NCI-H1694 (cell line): Measurements from ENCODE around the gene ANXA2R.
"Not testable (repeated sequence)": the region's sequence is repeated elsewhere in the genome, so short reads cannot be mapped to it uniquely, and the experiment has no call there.

ENCODE experiments used
- DNase-seq: peaks from one replicate; lab custom pipeline; 2025; lab: John Stamatoyannopoulos, UW

Gene ANXA2R

DNA sequence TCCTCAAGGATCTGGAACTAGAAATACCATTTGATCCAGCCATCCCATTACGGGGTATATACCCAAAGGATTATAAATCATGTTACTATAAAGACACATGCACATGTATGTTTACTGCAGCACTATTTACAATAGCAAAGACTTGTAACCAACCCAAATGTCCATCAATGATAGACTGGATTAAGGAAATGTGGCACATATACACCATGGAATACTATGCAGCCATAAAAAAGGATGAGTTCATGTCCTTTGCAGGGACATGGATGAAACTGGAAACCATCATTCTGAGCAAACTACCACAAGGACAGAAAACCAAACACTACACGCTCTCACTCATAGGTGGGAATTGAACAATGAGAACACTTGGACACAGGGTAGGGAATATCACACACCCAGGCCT is 19.9 kb upstream of the ANXA2R start:
- DNase-seq: not testable (repeated sequence)

DNA sequence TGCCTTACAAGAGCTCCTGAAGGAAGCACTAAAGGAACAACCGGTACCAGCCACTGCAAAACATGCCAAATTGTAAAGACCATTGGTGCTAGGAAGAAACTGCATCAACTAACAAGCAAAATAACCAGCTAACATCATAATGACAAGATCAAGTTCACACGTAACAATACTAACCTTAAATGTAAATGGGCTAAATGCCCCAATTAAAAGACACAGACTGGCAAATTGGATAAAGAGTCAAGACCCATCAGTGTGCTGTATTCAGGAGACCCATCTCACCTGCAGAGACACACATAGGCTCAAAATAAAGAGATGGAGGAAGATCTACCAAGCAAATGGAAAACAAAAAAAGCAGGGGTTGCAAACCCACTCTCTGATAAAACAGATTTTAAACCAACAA is 15.0 kb upstream of the ANXA2R start:
- not testable (repeated sequence) for DNase-seq

DNA sequence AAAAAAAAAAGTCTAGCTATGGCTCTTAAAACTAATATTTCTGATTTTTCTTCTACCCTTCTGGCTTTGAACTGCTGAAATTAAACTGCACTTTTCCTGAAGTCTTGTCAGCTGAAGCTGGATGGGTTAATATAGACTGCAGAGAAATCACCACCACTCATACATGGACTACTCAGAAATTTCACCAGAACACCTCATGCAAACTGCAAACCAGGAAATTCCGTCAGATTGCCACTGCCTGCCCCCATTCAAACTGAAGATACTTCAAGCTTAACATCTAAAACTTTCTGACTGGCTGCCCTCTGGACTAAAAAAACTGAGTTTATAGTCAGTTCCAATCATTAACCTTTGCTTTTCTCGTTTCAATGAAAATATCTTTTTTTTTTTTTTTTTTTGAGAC is 11.6 kb upstream of the ANXA2R start:
- DNase-seq: no peak

DNA sequence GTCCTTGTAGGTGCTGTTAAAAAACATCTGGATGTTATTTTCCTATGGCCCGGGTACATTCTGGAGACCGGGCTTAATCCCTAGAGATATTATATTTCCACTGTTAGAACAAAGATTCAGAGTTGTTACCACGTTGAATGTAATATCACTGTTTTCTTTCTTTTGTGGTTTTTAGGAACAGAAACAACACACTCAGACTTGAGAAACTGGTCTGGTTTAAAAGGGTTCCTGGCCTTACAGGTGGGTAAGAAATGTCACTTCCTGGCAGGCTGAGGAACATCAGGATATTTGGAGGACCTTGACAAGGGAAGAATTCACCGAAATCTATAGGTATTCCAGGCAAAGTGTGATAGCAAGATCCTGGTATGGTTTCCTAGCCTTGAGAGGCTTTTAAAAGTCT is 10.3 kb upstream of the ANXA2R start:
- DNase-seq: no peak

DNA sequence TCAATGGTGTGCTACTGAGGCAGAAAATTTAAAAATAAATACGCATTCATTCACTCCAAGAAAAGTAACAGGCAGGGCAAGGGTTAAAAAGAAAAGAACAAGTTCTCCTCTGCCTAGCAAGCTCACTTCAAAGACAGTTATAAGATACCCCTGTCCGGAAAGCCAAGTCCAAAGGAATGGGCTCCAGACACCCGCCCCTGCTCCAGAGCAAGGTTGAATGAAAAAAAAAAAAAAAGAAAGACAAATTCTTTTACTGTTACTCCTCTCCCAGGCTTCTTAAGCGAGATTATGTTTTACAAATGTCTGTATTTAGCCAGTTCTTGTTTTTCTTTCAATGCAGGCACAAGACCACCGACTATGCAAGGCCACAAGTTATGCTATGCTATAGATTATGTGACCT is 9.1 kb upstream of the ANXA2R start:
- no peak for DNase-seq

DNA sequence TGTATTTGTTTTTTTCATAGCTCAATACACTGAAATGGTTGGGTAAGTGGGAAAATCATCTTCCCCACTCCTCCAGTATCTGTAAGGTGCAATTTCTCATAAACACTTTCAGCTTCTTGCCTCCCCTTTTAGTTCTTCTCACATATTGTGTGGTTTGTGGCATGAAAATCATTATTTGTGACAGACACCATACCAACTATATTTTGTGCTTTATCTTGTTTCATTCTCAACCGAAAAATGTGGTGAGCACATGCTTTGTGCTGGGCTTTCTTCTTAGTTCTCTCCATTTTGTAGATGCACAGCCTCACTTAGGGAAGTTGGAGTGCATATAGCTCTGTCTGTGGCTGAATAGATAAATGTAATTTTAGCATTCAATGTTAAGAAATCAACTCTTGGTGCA is 6.4 kb upstream of the ANXA2R start:
- no peak for DNase-seq

DNA sequence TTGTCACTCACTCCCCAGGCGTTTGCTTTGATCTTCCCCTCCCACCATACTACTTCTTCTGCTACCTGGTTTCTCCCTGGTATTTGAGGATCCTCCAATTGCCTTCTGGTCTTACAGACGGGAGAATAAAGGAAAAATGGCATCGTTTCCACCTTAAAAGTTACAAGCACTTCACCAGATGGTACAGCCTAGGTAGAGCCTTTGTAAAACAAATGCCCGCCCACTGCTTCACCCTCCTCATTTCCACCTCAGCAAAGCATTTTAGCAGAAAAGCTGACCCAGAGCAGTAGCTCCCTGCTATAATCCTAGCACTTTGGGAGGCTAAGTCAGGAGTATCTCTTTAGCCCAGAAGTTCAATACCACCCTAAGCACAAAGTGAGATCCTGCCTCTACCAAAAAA is 5.1 kb upstream of the ANXA2R start:
- no peak for DNase-seq

DNA sequence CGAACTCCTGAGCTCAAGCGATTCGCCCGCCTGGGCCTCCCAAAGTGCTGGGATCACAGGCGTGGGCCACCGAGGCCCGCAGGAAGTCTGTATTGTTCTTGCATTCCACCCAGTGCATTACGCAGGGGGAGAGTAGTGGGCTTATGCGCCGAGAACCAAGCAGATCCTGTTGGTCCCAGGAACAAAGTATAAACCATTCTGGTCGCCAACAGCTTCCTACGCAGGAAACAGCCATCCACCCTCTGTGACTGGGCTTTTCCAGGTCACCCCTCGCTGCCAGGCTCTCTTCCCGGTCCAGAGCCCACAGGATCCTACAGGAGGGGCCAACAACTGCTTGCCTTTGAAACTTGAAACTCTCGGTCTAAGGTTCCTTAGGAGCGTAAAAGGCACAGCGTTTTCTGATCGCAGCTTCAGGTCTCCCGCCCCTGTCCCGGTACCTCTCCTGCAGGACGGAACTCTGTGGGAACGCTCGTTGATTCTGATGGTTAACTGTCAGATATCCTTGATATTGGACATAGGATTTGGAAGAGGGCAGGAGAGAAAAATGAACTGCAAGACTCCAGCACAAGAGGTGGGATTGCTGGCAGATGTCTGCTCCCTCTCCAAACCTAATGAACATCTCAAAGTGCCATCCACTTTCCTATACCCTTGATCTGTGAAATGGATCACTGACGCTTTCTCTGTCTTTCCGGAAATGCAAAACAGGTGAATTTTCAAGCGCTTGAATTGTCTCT is 4.2 kb upstream of the ANXA2R start:
- no peak for DNase-seq

DNA sequence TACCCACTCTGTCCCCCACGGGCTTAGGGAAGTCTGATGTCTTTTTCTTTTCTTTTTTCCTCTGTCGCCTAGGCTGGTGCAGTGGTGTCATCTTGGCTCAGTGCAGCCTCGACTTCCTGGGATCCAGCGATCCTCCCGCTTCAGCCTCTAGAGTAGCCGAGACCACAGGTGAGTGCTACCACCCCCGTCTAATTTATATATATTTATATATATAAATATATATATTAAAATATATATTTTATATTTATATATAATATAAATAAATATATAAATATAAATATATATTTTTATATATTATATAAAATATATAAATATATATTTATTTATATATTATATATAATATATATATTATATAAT is 3.3 kb upstream of the ANXA2R start:
- no peak for DNase-seq

DNA sequence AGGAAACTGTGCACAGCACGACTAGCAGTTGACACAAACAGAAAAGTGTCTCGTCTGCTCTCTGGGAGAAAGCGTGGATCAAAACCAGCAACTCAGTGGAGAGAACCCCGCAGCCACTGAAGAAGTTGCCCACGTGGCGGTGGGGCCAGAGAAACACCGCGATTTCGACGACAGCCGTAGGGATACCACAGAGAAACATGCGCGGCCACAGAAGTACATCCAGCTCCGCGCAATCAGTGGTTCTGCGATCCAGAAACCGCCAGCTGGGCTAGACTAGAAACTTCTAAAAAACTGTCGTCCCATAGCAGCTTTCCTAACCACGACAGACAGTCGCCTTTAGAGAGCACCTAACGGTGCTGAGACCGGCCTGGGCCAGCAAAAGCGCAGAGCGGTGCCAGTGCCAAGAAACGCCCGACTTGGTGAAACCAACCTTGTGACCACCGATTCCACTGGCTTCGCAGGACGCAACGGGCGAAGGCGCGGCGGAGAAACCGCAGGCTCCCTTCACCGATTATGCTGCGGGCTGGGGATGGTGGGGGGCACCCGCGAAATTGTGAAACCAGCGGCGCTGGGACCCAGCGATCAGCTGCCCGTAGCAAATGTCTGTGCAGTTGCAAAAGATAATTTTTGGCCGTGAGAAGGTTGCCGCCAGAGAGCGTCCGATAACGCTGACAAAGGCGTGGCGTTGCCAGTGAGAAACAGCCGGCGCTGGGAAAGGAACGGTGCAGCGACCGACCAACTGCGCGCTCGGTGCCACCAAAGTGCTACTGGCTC is 2.7 kb upstream of the ANXA2R start:
- DNase-seq: peak; percentile 86

DNA sequence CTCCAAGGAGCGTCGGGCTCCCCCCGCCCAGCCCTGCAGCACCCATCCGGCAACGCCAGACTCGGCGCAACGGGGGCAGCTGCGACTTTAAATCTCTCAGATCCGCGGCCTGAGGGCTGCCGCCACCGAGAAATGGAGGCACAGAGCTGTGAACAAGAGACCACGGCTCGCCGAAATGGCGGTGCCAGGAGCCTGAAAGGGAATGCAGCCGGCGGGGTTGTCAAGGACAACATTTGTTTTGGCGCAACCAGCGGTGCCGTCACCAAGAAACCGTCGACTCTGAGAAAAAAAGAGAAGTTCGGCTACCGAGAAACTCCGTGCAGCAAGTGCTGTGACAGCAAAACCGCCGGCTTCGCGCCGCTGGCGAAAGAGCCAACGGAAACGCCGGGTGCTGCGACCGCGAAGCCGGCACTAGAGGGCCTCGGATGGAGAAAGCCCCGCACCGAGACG is 2.1 kb upstream of the ANXA2R start:
- peak; percentile 86 for DNase-seq

DNA sequence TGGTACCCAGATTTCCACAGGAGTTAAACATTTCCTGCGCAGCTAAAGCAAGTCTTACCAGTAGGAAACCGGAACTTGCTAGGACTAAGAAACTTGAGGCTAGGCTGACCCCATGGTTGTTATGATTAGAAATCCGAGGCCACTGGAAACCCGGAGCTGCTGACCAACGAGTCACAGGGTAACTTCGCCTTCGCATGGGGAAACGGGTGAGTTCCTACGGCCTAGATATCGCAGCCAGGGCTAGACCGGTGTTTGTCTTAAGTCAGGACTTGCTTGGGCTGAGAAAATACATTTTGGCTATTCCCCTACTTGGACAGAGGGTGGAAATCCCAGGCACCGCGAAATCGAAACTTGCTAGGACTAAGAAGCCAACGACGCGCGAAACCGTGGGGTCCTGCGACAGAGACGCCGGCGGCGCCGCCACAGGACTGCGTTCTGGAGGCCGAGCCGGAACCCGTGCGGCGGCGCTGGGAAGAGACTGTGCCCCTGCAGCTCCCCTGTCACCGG is 1.6 kb upstream of the ANXA2R start:
- DNase-seq: peak; percentile 52

DNA sequence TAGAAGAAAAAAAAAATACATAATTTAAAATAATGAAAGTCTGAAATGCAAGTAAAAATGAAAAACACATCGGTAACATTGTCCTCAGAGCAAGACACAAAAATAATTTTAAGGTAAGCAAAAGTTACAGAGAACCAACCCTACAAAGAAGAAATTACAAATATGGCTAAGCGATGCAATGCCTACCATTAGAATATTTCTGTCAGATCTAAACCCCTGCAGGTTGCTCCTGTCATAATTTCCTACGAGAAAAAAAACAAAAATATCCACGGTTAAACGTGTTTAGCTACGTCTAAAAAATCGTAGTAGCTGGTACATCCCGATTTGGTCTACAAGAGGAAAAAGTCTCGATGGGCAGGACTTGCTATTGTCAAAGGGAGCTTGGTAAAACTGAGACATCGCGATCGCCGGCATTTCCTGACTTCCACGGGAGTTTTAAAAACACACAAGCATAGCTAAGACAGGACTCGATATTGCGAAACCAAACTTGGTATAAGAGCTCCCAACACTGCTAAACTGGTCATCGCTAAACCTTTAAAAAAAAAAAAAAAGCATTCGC is 1.1 kb upstream of the ANXA2R start:
- DNase-seq: peak; percentile 42

DNA sequence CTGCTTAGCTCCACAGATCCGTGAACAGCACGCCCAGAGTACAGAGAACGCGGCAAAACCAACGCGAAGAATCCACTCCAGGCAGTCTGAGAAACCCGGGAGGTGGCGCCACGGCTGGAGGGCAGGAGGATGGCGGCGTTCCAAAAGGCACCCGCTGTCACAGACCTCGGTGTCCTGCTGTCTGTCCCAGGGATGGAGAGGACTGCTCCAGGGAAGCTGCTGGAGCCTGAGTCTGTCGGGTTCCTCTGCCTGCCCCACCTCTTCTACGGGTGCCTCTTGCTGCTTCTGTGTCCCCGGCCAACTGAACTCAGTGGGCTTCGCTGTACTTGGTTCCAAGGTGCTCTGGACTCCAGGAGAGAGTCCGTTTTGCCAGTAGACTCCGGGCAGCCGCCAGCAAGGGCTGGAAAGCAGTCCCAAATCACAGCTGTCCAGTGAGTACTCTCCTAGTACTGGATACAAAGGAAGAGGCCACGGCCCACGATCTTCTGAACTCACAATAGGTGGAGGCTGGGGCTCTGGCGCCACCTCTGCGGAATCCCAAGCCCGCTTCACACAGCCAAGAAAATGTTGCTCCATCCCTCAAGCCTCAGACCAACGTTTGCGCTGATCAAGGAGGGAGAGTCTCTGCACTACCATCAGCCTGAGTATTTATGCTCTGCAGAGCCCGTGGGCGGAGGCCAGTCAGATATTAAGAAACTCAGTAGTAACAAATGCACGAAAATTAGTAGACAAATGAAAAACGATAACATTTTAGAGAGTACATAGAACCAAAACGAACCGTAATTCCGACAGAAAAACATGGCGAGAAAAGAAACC is 440 bp downstream of the ANXA2R start:
- DNase-seq: peak; percentile 69

DNA sequence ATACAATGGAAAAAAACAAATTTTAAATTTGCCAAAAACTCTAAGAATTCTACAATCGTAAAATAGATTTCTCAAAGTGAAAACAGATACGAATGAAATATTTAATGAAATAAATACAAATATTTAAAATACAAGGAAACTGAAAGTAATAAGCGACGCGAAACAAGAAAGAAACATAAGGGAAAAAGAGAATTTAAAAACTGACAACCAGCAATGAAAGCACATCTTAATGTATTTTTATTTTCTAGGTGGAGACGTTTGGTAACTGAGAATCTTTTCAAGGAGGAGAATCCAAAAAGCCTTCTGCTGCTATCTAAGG is 1.0 kb downstream of the ANXA2R start:
- DNase-seq: no peak

DNA sequence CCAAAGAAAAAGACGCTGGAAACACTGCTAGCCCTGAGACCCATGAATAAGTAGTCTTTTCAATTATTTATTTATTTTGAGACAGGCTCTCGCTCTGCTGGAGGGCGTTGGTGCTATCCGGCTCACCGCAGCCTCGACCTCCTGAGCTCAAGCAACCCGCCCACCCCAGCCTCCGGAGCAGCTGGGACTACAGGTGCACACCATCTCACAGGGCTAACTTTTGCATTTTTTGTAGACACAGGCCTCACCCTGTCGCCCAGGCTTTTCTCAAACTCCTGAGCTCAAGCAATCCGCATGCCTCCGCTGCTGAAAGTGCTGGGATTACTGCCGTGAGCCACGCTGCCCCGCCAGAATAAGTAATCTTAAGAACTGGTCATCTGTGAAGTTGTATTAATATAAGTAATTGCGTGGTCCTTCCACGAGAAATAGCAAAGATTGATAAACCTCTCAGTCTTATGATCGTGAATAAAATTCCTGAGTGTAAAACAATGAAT is 1.6 kb downstream of the ANXA2R start:
- DNase-seq: no peak

DNA sequence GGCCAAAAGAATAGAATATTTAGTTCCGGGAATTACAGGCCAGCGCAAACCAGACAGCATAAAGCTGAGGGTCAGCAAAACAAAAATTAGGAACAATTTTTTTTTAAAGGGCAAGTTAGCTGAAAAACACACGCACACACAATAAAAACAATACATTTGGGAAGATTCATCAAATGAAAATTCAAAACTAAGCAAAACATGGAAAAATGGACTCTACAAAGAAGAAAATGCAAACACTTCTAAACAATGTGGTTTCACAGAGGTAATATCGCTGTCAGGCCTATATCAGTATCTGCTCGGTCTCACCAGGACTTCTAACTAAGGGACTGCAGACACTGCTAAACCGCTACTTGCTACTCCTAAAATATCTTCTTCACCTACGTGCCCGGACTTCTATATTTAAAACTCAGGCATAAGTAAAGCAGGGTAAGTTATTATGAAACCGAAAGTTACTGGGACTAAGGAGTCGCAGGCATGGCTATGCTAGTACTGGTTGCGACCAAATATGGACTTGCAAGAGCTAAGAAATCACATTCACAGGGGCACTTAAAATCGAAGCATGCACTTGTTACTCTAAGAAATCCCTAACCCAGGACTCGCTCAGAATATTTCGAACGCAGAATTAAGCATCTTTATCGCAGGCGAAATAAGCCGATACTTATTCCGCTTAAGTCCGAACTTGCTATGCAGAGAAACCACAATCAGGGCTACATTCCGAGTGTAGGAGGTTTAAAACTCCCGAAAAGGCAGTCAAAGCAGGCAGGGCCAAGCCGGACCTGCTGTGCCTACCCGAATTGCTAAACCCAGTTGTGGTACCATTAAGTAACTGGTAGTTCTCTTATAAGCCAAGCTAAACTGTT is 2.3 kb downstream of the ANXA2R start:
- no peak for DNase-seq

DNA sequence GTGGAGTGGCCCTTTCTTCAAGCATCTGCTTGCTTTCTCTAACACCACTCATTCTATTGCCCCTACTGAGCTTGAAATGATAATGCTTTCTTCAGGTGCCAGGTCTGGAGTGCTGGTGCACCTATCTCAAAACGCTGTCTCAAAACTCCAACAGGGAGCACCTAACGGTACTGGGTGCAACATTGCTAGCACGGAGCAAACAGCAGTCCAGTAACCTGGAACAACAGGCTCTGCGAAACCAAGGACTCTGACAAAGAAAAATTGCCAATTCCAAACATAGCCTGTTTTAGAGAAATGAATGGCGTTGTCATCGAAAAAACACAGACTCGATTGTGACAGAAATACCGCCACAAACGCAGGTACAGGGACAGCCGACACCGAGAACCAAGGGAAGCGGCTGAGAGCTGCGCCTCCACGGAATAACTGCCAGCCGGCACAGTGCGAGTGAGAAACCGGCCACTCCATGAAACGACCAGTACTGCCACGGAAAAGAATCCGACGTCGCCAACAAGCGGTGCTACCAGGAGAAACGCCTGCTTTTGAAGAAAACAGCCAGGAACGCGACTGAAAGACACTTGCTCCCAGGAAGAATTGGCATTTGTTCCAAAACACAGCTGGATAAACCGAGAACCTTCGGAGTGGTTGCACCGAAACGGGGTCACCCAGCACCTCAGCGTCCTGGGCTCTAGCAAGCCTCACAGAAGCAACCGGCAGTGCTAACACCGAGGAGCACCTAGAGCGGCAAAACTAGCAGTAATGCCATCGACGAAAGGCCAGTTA is 3.1 kb downstream of the ANXA2R start:
- DNase-seq: no peak

DNA sequence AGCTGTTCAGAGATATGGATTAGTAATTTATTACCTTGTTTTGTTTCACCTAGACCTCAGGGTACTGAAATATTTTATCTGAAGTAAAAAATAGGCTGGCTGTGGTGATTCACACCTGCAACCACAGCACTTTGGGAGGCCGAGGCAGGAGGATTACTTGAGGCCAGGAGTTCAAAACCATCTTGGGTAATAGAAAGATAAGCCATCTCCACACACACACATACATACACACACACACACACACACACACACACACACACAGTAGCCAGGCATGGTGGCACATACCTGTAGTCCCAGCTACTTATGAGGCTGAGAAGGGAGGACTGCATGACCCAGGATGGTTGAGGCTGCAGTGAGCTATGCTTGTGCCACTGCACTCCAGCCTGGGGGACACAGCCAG is 3.7 kb downstream of the ANXA2R start:
- no peak for DNase-seq

DNA sequence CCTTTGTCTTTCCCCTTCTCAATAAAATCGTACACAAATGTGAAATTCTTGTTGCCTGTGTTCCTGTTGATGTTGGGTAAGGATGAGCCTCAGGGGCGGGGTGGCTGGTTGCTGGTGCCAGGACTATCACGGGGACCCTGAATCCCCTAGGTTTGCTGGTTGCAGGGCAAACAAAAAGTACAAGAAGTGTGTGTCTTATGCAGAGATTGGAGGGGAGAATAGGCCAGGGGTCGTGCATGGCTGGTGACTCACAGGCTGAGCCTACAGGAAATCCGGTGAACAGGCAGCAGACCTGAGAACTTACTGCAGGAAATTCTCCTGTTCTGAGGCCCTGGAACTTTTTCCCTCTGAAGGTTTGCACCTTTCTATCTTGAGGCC is 5.5 kb downstream of the ANXA2R start:
- DNase-seq: no peak
